Measurements from ENCODE around the gene GAB2. TPM values are rescaled to one million over a fixed set of nuclear protein-coding genes. Genes with fewer than 3 reads are reported as not detected.

The GAB2 gene
- total RNA-seq, 4 donors from 2014 or later, result 39.6 to 57.3 (median 46.6) TPM

DNA sequence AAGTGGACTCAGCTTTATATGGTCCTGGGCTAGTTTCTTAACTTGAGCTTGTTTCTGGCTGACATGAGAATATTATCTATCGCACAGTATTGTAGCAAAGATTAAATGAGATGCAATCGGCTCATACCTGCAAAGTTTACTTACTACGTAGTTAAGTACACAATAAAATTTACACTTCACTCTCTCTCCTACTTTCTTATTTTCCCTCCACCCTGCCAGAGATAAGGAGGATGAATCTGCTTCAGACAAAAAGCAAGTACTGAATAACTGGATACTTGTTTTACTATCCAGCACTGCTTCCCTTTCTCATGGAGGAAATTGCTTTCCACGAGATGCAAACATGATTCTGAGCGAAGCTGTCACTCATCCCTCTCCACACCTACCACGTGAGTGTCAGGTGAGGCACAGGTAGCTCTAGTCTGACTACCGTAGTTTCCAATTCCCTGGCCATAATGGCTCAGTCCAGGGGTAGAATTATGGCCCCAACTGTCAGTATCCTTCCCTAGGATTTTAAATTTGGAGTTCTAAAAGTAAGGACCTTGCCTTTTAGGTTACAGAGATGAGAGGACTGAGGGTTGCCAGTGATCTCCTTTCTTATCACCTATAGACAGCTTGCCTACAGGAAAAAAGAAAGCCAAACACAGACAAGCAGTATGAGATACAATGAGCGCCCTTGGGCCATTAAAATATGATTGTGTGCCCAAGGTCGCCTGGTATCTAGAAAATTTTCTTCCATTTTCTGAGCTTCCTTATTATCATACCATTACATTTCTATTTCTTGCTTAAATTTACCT, 39.8 kb downstream of the GAB2 start:
- WGBS, 2 donors, result 90 to 93% methylated on average over 9 of the region's 9 CpGs
- H3K4me1 ChIP-seq, result peaks cover 0 to 45% (median 7%) of the 10 kb centered on the region in 4 donors

DNA sequence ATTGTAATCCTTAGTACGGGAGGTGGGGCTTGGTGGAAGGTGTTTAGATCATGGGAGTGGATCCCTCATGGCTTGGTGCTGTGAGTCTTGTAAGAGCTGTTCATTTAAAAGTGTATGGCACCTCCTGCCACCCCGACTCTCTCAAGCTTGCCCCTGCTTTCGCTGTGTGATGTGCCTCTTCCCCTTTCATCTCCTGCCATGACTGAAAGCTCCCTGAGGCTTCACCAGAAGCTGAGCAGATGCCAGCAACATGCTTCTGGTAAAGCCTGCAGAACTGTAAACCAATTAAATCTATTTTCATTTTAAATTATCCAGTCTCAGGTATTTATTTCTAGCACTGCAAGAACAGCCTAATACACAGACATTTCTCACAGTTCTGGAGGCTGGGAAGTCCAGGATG, 40.8 kb downstream of the GAB2 start:
- no peaks in the 10 kb centered on the region for H3K9me3 ChIP-seq
- peaks cover 0 to 47% (median 15%) of the 10 kb centered on the region in 4 donors for H3K4me1 ChIP-seq
- H3K27me3 ChIP-seq, result no peaks in the 10 kb centered on the region
- H3K36me3 ChIP-seq, result no peaks in the 10 kb centered on the region
- WGBS, 2 donors, result 98% methylated on average over 3 of the region's 3 CpGs
- TF ChIP-seq, protein P1, sequence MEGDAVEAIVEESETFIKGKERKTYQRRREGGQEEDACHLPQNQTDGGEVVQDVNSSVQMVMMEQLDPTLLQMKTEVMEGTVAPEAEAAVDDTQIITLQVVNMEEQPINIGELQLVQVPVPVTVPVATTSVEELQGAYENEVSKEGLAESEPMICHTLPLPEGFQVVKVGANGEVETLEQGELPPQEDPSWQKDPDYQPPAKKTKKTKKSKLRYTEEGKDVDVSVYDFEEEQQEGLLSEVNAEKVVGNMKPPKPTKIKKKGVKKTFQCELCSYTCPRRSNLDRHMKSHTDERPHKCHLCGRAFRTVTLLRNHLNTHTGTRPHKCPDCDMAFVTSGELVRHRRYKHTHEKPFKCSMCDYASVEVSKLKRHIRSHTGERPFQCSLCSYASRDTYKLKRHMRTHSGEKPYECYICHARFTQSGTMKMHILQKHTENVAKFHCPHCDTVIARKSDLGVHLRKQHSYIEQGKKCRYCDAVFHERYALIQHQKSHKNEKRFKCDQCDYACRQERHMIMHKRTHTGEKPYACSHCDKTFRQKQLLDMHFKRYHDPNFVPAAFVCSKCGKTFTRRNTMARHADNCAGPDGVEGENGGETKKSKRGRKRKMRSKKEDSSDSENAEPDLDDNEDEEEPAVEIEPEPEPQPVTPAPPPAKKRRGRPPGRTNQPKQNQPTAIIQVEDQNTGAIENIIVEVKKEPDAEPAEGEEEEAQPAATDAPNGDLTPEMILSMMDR (IDR thresholded peaks at IDR 0.05), result no peak
- TF ChIP-seq EP300 (IDR thresholded peaks at IDR 0.05) (no peak), POLR2A (IDR thresholded peaks at IDR 0.05) (no peak)
- no peak overlapping the region for H3K4me3 ChIP-seq
- no peak for DNase-seq (ENCODE audit: low spot score in 2 of 2)
- no peak overlapping the region for H3K27ac ChIP-seq

More for the DNA sequence above, 39.8 kb downstream of the GAB2 start:
- no peak overlapping the region for H3K27ac ChIP-seq
- no peak for DNase-seq (ENCODE audit: low spot score in 2 of 2)
- H3K36me3 ChIP-seq, result no peaks in the 10 kb centered on the region
- H3K27me3 ChIP-seq, result no peaks in the 10 kb centered on the region
- no peak overlapping the region for H3K4me3 ChIP-seq
- TF ChIP-seq EP300 (IDR thresholded peaks at IDR 0.05) (no peak), POLR2A (IDR thresholded peaks at IDR 0.05) (no peak)
- TF ChIP-seq, protein P1 (IDR thresholded peaks at IDR 0.05), result no peak
- H3K9me3 ChIP-seq, result no peaks in the 10 kb centered on the region

DNA sequence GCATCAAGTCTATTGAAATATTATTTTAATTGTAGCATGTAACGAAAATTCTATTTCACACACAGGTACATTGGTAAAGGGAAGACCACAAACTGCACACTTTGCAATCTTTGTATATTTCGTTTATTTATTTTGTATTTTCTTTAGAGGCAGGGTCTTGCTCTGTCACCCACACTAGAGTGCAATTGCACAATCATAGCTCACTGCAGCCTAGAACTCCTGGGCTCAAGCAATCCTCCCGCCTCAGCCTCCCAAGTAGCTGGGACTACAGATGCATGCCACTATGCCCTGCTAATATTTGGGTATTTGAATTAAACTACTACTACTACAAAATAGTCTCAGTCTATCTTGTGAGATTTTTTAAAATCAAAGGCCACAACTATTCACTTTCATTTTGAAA, 42.7 kb downstream of the GAB2 start:
- Histone ChIP-seq H3K4me3 (no peak overlapping the region), H3K27me3 (no peaks in the 10 kb centered on the region), H3K9me3 (no peaks in the 10 kb centered on the region), H3K27ac (no peak overlapping the region), H3K36me3 (no peaks in the 10 kb centered on the region), H3K4me1 (peaks cover 0 to 57% (median 20%) of the 10 kb centered on the region in 4 donors)
- WGBS, 2 donors, result 76 to 96% methylated on average over 3 of the region's 3 CpGs
- TF ChIP-seq EP300 (IDR thresholded peaks at IDR 0.05) (no peak), POLR2A (IDR thresholded peaks at IDR 0.05) (no peak)
- TF ChIP-seq, protein P1 (IDR thresholded peaks at IDR 0.05), result no peak
- DNase-seq (ENCODE audit: low spot score in 2 of 2), result no peak

DNA sequence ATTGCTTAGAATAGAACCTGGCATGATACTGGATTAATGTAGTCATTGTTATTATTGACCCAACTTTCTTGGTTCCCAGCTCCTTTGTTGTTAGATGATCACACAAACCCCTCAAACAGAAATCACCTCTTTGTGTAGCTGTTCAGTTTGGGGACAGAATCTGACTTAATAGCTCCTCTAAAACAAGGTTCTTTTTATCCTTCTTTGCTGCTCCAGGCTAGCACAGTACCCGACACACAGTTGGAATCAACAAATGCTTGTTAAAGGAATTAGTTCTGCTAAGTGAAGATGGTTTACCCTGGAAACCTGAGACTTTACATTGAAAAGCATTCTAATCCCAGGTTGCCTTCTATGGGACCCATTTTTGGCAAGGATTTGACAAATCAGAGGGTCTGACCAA, 43.9 kb downstream of the GAB2 start:
- peak overlapping the region in 1 of 4 donors; percentile 56 for H3K27ac ChIP-seq
- peaks cover 0 to 51% (median 20%) of the 10 kb centered on the region in 4 donors for H3K4me1 ChIP-seq
- 48 to 59% methylated on average over 1 of the region's 1 CpG for WGBS, 2 donors
- DNase-seq (ENCODE audit: low spot score in 2 of 2), result no peak
- no peak for TF ChIP-seq EP300 (IDR thresholded peaks at IDR 0.05)
- H3K27me3 ChIP-seq, result no peaks in the 10 kb centered on the region
- H3K9me3 ChIP-seq, result no peaks in the 10 kb centered on the region
- no peaks in the 10 kb centered on the region for H3K36me3 ChIP-seq
- H3K4me3 ChIP-seq, result no peak overlapping the region

DNA sequence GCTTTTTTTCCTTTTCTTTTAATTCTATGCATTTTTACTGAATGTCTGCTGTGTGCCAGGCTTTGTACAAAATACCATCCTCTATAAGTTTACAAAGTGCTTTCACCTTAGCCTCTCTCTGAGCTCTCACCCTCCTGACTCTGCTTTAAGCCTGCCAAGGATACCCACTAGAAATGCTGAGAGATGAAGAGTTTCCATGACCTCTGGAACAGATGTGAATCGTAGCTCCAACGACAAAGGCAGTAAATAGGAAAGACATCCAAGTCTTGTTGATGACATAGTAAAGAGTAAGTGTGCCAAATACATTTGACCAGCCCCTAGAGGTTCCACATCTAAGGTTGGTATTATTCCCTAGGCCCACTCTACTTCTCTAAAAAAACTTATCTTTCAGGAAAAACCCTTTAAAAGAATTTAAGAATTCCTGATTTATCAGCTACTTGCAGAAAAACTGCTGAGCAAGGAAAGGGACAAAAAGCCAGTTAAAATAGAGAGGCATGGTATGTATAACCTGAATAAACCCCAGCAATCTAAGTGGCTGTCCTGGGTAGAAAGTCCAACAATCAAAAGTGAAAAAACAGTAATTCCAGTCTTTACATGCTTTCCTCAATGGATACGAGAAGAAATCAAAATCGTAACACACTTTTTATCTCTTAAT, 45.4 kb downstream of the GAB2 start:
- Histone ChIP-seq H3K4me3 (no peak overlapping the region), H3K9me3 (no peaks in the 10 kb centered on the region), H3K36me3 (no peaks in the 10 kb centered on the region), H3K27ac (peak overlapping the region in 1 of 4 donors; percentile 20), H3K4me1 (peaks cover 0 to 56% (median 20%) of the 10 kb centered on the region in 4 donors), H3K27me3 (no peaks in the 10 kb centered on the region)
- TF ChIP-seq EP300 (IDR thresholded peaks at IDR 0.05), result no peak
- 53 to 54% methylated on average over 4 of the region's 4 CpGs for WGBS, 2 donors
- DNase-seq (ENCODE audit: low spot score in 2 of 2), result no peak

All from tibial nerve (tissue), 4 donors.